Epithelial cell of esophagus (primary cell): ENCODE measurements around the gene CLTB.

Experiments
- DNase-seq: peaks from one replicate; pipeline ENCODE4 v3.0.0; 2010; ENCODE audit warnings: low read depth
- H3K4me3 ChIP-seq: 2 replicates; pipeline ENCODE4 v1.5.1; 2011; ENCODE audit warnings: mild to moderate bottlenecking, low read length, control low read depth
- TF ChIP-seq, protein P1 (sequence below): IDR thresholded peaks from 2 replicates; pipeline ENCODE4 v1.5.1; 2011; ENCODE audit warnings: low read depth, mild to moderate bottlenecking, low read length, control low read depth, inconsistent platforms; ENCODE audit not compliant: insufficient read depth; ENCODE audit errors: missing control alignments

Gene CLTB

DNA sequence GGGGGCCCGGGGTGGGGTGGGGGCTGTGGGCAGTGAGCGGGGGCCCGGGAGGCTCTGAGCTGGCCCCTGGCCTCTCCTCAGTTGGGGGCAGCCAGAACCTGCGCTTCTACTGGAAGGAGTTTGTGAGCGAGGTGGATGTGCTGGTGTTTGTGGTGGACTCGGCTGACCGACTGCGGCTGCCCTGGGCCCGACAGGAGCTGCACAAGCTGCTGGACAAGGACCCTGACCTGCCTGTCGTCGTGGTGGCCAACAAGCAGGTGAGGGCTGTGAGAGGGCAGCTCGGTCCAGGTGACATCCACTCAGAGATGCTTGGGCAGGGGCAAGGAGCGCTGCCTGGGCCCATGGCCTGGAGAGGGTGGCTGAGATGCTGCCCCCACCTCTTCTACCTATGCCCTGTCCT lies 47.6 kb downstream of the CLTB start:
- DNase-seq, result no peak
- TF ChIP-seq, protein P1, sequence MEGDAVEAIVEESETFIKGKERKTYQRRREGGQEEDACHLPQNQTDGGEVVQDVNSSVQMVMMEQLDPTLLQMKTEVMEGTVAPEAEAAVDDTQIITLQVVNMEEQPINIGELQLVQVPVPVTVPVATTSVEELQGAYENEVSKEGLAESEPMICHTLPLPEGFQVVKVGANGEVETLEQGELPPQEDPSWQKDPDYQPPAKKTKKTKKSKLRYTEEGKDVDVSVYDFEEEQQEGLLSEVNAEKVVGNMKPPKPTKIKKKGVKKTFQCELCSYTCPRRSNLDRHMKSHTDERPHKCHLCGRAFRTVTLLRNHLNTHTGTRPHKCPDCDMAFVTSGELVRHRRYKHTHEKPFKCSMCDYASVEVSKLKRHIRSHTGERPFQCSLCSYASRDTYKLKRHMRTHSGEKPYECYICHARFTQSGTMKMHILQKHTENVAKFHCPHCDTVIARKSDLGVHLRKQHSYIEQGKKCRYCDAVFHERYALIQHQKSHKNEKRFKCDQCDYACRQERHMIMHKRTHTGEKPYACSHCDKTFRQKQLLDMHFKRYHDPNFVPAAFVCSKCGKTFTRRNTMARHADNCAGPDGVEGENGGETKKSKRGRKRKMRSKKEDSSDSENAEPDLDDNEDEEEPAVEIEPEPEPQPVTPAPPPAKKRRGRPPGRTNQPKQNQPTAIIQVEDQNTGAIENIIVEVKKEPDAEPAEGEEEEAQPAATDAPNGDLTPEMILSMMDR, result no peak
- no peak overlapping the region for H3K4me3 ChIP-seq

GRCh38 chr5:176366232-176366894 lies 50.0 kb downstream of the CLTB start:
- peak overlapping the region; percentile 55 for H3K4me3 ChIP-seq
- TF ChIP-seq, protein P1, result no peak
- no peak for DNase-seq

- peak within 1 kb of the TSS; percentile 55 for H3K4me3 ChIP-seq
- peak; percentile 33 for DNase-seq
These were observed 50.7 kb downstream of the CLTB start, which contains the start of gene ARL10 for GRCh38 chr5:176365351-176366231. TSS of gene ARL10 (plus strand) at chr5:176365487. CDS start at chr5:176365564, 77 bp downstream.

GRCh38 chr5:176364765-176365350 lies 51.5 kb downstream of the CLTB start:
- no peak for DNase-seq
- TF ChIP-seq, protein P1, result no peak

More at GRCh38 chr5:176365351-176366231, 50.7 kb downstream of the CLTB start, which contains the start of gene ARL10:
- TF ChIP-seq, protein P1, result no peak

GRCh38 chr5:176362233-176362490 lies 54.2 kb downstream of the CLTB start:
- peak overlapping the region; percentile 95 for H3K4me3 ChIP-seq

More at GRCh38 chr5:176364765-176365350, 51.5 kb downstream of the CLTB start:
- peak overlapping the region; percentile 55 for H3K4me3 ChIP-seq

GRCh38 chr5:176361437-176362232 lies 54.7 kb downstream of the CLTB start, which contains the start of gene KIAA1191:
TSS of gene KIAA1191 (minus strand) at chr5:176361764. CDS start at chr5:176359508, 2,256 bp downstream.
- DNase-seq, result peak; percentile 93
- H3K4me3 ChIP-seq, result peak within 1 kb of the TSS; percentile 95
- TF ChIP-seq, protein P1, result peak; percentile 8

More at GRCh38 chr5:176362233-176362490, 54.2 kb downstream of the CLTB start:
- no peak for DNase-seq
- TF ChIP-seq, protein P1, result no peak
